K562 (cell line): ENCODE data around the gene NKIRAS2. TPM values are rescaled to one million over a fixed set of nuclear protein-coding genes. Genes with fewer than 3 reads are reported as not detected.

Experiments
- BMI1 ChIP-seq: fragments of 150-350 bp; IDR thresholded peaks from 2 replicates; pipeline ENCODE4 v1.6.1; 2014; ENCODE audit warnings: low read length
- E2F6 ChIP-seq, 2 experiments: IDR thresholded peaks; 2 replicates each; pipeline ENCODE4 v1.6.1; 2011; ENCODE audit warnings: borderline replicate concordance in 1 of 2, control low read depth in 1 of 2, low read depth in 1 of 2, low read length in 1 of 2, mild to moderate bottlenecking in 1 of 2, mixed read lengths in 1 of 2, moderate library complexity in 1 of 2; ENCODE audit not compliant: insufficient read depth in 1 of 2, insufficient read length in 1 of 2, poor library complexity in 1 of 2, severe bottlenecking in 1 of 2; ENCODE audit errors: extremely low read depth in 1 of 2
- HDAC8 ChIP-seq: fragments of 450-650 bp; IDR thresholded peaks from 2 replicates; pipeline ENCODE4 v1.6.1; 2016; ENCODE audit warnings: mild to moderate bottlenecking, missing genetic modification characterization, moderate library complexity, missing compliant biosample characterization
- HMGXB4 ChIP-seq: sonication (generic); formaldehyde crosslinking; IDR thresholded peaks from 2 replicates; pipeline ENCODE4 v1.8.1; 2023; ENCODE audit warnings: mild to moderate bottlenecking, missing genetic modification reagents
- PHB ChIP-seq: fragments of 250-450 bp; sonication (Bioruptor Pico); IDR thresholded peaks from 2 replicates; pipeline ENCODE4 v1.5.0; 2021
- ZNF395 ChIP-seq: fragments of 200-800 bp; sonication (Bioruptor generic); IDR thresholded peaks from 2 replicates; pipeline ENCODE4 v1.6.1; 2017; ENCODE audit warnings: missing genetic modification characterization, missing compliant biosample characterization
- ZNF41 ChIP-seq: fragments of 250-450 bp; sonication (Bioruptor Pico); conservative IDR thresholded peaks from 2 replicates; pipeline ENCODE4 v1.4.0; 2020; ENCODE audit warnings: mild to moderate bottlenecking
- polyA plus RNA-seq, 8 experiments: library from polyadenylated mRNA; depleted of rRNA in 4 of 8; stranded (reverse) in 5 of 8; unstranded in 3 of 8; fragments of >200 nt; fragmentation: Nextera tagmentation in 2 of 8; fragmentation: Illumina TruSeq in 1 of 8; extraction: Ambion mirVana in 2 of 8; extraction: Trizol in 1 of 8; gene quantifications; 2 replicates each; pipeline versions ENCODE4 v1.2.1 to v1.2.3, GENCODE V29; 2011 to 2014; ENCODE audit warnings: inconsistent platforms in 1 of 8, missing spikeins in 1 of 8
- total RNA-seq, 7 experiments: library from RNA; depleted of rRNA in 6 of 7; stranded (reverse); fragments of >200 nt in 6 of 7; fragmentation: Illumina TruSeq in 2 of 7; extraction: Trizol in 2 of 7; gene quantifications; 2 replicates each; pipeline versions ENCODE4 v1.2.1 to v1.2.3, GENCODE V29; 2011 to 2021; ENCODE audit warnings: low replicate concordance in 1 of 7
- TF ChIP-seq, protein P1 (sequence below): sonication (generic); formaldehyde crosslinking; IDR thresholded peaks from 2 replicates; pipeline ENCODE4 v1.4.0; 2020; ENCODE audit warnings: mild to moderate bottlenecking, missing genetic modification reagents

Gene NKIRAS2
- total and polyA plus RNA-seq, 9 of the 15 experiments (the other 6 are each of a cell fraction or from before 2014, with no cell fraction given), result 10.1 to 65.5 (median 29.8) TPM

DNA sequence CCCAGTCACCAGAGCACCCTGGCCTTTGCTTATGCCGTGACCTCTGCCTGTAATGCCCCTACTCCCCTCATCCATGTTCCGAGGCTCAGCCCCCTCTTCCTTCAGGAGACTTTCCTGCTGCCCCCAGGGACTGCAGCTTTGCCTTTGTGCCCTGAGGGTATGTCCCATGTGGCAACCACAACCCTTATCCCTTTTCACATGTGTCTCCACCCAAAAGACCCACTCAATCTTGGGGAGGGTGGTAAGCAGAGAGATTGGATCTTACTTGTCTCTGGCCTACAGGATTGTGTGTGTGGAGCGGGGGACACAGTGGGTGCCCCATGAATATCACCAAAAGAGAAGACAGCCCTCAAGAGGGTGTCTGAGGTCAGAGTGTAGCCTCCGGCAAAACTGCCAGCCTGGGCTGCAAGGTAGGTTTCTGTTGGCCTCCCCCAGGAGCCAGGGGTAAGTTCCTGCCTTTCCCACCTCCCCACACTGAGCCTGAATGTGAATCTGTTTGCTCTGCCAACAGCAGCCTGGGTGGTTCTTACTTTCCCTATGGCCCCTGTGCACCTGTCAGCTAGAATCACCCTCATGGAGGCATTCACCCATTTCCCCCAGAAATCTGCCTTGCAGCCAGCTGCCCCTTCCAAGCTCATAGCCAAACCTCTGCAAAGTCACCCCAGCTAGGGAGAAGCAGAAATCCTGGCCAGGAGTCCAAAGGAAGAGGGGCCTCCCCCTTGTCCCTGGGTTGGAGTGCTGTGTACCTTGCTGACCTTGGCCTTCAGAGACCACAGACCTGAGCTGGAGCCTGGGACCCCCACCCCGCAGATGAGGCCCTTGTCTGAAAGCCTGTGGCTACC lies 42.0 kb downstream of the NKIRAS2 start (continued):
- no peak for TF ChIP-seq ZNF41 (CRISPR knock-in tag)
- no peak for TF ChIP-seq PHB (CRISPR knock-in tag)
- TF ChIP-seq E2F6 (IDR thresholded peaks at IDR 0.05; ENCODE audit: borderline replicate concordance in 1 of 2, extremely low read depth in 1 of 2, insufficient read depth in 1 of 2, insufficient read length in 1 of 2, low read depth in 1 of 2, low read length in 1 of 2, poor library complexity in 1 of 2, severe bottlenecking in 1 of 2), result no peak
- TF ChIP-seq HDAC8 (tag), result no peak
- TF ChIP-seq, protein P1, sequence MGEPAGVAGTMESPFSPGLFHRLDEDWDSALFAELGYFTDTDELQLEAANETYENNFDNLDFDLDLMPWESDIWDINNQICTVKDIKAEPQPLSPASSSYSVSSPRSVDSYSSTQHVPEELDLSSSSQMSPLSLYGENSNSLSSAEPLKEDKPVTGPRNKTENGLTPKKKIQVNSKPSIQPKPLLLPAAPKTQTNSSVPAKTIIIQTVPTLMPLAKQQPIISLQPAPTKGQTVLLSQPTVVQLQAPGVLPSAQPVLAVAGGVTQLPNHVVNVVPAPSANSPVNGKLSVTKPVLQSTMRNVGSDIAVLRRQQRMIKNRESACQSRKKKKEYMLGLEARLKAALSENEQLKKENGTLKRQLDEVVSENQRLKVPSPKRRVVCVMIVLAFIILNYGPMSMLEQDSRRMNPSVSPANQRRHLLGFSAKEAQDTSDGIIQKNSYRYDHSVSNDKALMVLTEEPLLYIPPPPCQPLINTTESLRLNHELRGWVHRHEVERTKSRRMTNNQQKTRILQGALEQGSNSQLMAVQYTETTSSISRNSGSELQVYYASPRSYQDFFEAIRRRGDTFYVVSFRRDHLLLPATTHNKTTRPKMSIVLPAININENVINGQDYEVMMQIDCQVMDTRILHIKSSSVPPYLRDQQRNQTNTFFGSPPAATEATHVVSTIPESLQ (CRISPR knock-in tag), result no peak
- TF ChIP-seq BMI1, result no peak
- TF ChIP-seq HMGXB4 (CRISPR knock-in tag), result no peak
- TF ChIP-seq ZNF395, result no peak
